IMR-90 (cell line): ENCODE measurements around the gene EIF6. TPM values are rescaled to one million over a fixed set of nuclear protein-coding genes. Genes with fewer than 3 reads are reported as not detected.
A peak's percentile ranks its signal among the peaks of the same experiment; 100 is the strongest.

Experiments
- ATAC-seq: fragments of 200-7000 bp; cut with Tn5 transposase; 2 replicates; pipeline ENCODE4 v1.9.1; 2020; ENCODE audit warnings: low read depth, mild to moderate bottlenecking, moderate library complexity
- BruUV-seq: library from RNA; stranded (reverse); fragments of 400-500 nt; replicated peaks from 2 replicates; lab custom pipeline; 2021; lab: Mats Ljungman, UMichigan
- CTCF ChIA-PET: fragments of 300-600 bp; formaldehyde crosslinking; extraction: SDS; loops from one replicate; lab custom pipeline; 2021; ENCODE audit warnings: antibody characterized with exemption; lab: Yijun Ruan, JAX
- POLR2A ChIA-PET: fragments of 300-600 bp; sonication (Branson Sonifier 250); formaldehyde crosslinking; loops from one replicate; lab custom pipeline; 2022; ENCODE audit warnings: antibody characterized with exemption; ENCODE audit not compliant: unreplicated experiment; lab: Charles Lee
- DNase-seq: peaks from one replicate; pipeline ENCODE4 v3.0.0; 2013
- H2AFZ ChIP-seq: replicated peaks from 2 replicates; pipeline ENCODE3; 2013; ENCODE audit warnings: low read length, mild to moderate bottlenecking; ENCODE audit not compliant: poor library complexity
- H2AK5ac ChIP-seq: 2 replicates; pipeline ENCODE4 v1.6.1; 2013; ENCODE audit warnings: low read depth, low read length, inconsistent platforms
- H2AK9ac ChIP-seq: replicated peaks from 2 replicates; pipeline ENCODE3; 2013; ENCODE audit warnings: mild to moderate bottlenecking, low read depth, low read length, moderate library complexity; ENCODE audit not compliant: poor library complexity
- H2BK120ac ChIP-seq: 2 replicates; pipeline ENCODE4 v1.6.1; 2013; ENCODE audit warnings: low read depth, low read length, inconsistent platforms
- H2BK15ac ChIP-seq: 3 replicates; pipeline ENCODE4 v1.6.1; 2013; ENCODE audit warnings: low read depth, low read length, inconsistent platforms
- H2BK20ac ChIP-seq: 2 replicates; pipeline ENCODE4 v1.6.1; 2013; ENCODE audit warnings: low read depth, mild to moderate bottlenecking, inconsistent platforms, low read length, moderate library complexity
- H2BK5ac ChIP-seq: 2 replicates; pipeline ENCODE4 v1.6.1; 2013; ENCODE audit warnings: mild to moderate bottlenecking, low read depth, low read length, inconsistent platforms; ENCODE audit not compliant: poor library complexity, severe bottlenecking
- H3K14ac ChIP-seq: replicated peaks from 2 replicates; pipeline ENCODE4 v1.6.1; 2013; ENCODE audit warnings: low read depth, low read length, inconsistent platforms
- H3K18ac ChIP-seq: 2 replicates; pipeline ENCODE4 v1.6.1; 2013; ENCODE audit warnings: low read depth, low read length, control low read depth
- H3K23ac ChIP-seq: 2 replicates; pipeline ENCODE4 v1.6.1; 2013; ENCODE audit warnings: low read depth, low read length, inconsistent platforms
- H3K27ac ChIP-seq: 2 replicates; pipeline ENCODE4 v1.5.1; 2013; ENCODE audit warnings: mild to moderate bottlenecking, control low read depth, low read length; ENCODE audit not compliant: insufficient read depth
- H3K27me3 ChIP-seq: 2 replicates; pipeline ENCODE4 v1.6.1; 2013; ENCODE audit warnings: low read length; ENCODE audit not compliant: control insufficient read depth, insufficient read depth
- H3K36me3 ChIP-seq: 2 replicates; pipeline ENCODE4 v1.6.1; 2013; ENCODE audit warnings: low read length, mixed read lengths; ENCODE audit not compliant: control insufficient read depth, insufficient read depth
- H3K4ac ChIP-seq: 2 replicates; pipeline ENCODE4 v1.6.1; 2013; ENCODE audit warnings: low read depth, low read length, inconsistent platforms
- H3K4me1 ChIP-seq: 2 replicates; pipeline ENCODE4 v1.6.1; 2013; ENCODE audit warnings: low read length, mixed read lengths; ENCODE audit not compliant: control insufficient read depth, insufficient read depth
- H3K4me2 ChIP-seq: 2 replicates; pipeline ENCODE4 v1.6.1; 2013; ENCODE audit warnings: low read depth, mild to moderate bottlenecking, control low read depth, low read length, moderate library complexity
- H3K4me3 ChIP-seq: 2 replicates; pipeline ENCODE4 v1.5.1; 2013; ENCODE audit warnings: low read depth, mild to moderate bottlenecking, control low read depth, low read length, moderate library complexity; ENCODE audit not compliant: insufficient read depth
- H3K56ac ChIP-seq: 2 replicates; pipeline ENCODE4 v1.6.1; 2013; ENCODE audit warnings: low read length, inconsistent platforms; ENCODE audit not compliant: insufficient read depth; ENCODE audit errors: extremely low read depth
- H3K79me1 ChIP-seq, 2 experiments: 2 replicates each; pipeline ENCODE4 v1.6.1; 2013; ENCODE audit warnings: low read length in 2 of 2, inconsistent platforms in 1 of 2, low read depth in 1 of 2
- H3K9ac ChIP-seq: 2 replicates; pipeline ENCODE4 v1.6.1; 2013; ENCODE audit warnings: low read depth, low read length, control low read depth
- H3K9me1 ChIP-seq: 2 replicates; pipeline ENCODE4 v1.6.1; 2013; ENCODE audit warnings: low read length, inconsistent platforms; ENCODE audit not compliant: insufficient read depth
- H3K9me3 ChIP-seq: 2 replicates; pipeline ENCODE4 v1.6.1; 2013; ENCODE audit warnings: low read length; ENCODE audit not compliant: control insufficient read depth, insufficient read depth
- H4K20me1 ChIP-seq: 2 replicates; pipeline ENCODE4 v1.6.1; 2013; ENCODE audit warnings: low read length, inconsistent platforms; ENCODE audit not compliant: insufficient read depth
- H4K5ac ChIP-seq: 2 replicates; pipeline ENCODE4 v1.6.1; 2013; ENCODE audit warnings: mild to moderate bottlenecking, low read depth, low read length, control low read depth
- H4K8ac ChIP-seq, 2 experiments: 2 replicates each; pipeline ENCODE4 v1.6.1; 2013; ENCODE audit warnings: low read depth in 2 of 2, low read length in 2 of 2, control low read depth in 1 of 2, inconsistent platforms in 1 of 2
- H4K91ac ChIP-seq: 2 replicates; pipeline ENCODE4 v1.6.1; 2013; ENCODE audit warnings: low read depth, low read length, inconsistent platforms; ENCODE audit not compliant: insufficient read depth
- BHLHE40 ChIP-seq: fragments of 150-350 bp; IDR thresholded peaks from 2 replicates; pipeline ENCODE4 v1.6.1; 2016; ENCODE audit warnings: mild to moderate bottlenecking, low read depth, low read length
- CEBPB ChIP-seq: IDR thresholded peaks from 2 replicates; pipeline ENCODE4 v1.6.1; 2012; ENCODE audit warnings: low read depth, low read length, improper control_type of control experiment
- CHD1 ChIP-seq: IDR thresholded peaks from 2 replicates; pipeline ENCODE4 v1.6.1; 2012; ENCODE audit warnings: low read depth, low read length, improper control_type of control experiment
- CTCF ChIP-seq: conservative IDR thresholded peaks from 2 replicates; pipeline ENCODE4 v1.5.1; 2012; ENCODE audit warnings: mild to moderate bottlenecking, low read depth, low read length, improper control_type of control experiment
- ELK1 ChIP-seq: fragments of 150-350 bp; IDR thresholded peaks from 2 replicates; pipeline ENCODE4 v1.6.1; 2016; ENCODE audit warnings: low read depth, mild to moderate bottlenecking, low read length, moderate library complexity, borderline replicate concordance
- FOS ChIP-seq: fragments of 150-350 bp; IDR thresholded peaks from 2 replicates; pipeline ENCODE4 v1.6.1; 2016; ENCODE audit warnings: low read depth, low read length
- MAFK ChIP-seq: IDR thresholded peaks from 2 replicates; pipeline ENCODE4 v1.6.1; 2012; ENCODE audit warnings: low read depth, low read length, improper control_type of control experiment
- MAZ ChIP-seq: IDR thresholded peaks from 2 replicates; pipeline ENCODE4 v1.6.1; 2012; ENCODE audit warnings: low read depth, mild to moderate bottlenecking, low read length, improper control_type of control experiment, moderate library complexity, borderline replicate concordance
- MXI1 ChIP-seq: IDR thresholded peaks from 2 replicates; pipeline ENCODE4 v1.6.1; 2012; ENCODE audit warnings: low read depth, mild to moderate bottlenecking, low read length, moderate library complexity, borderline replicate concordance
- NFE2L2 ChIP-seq: fragments of 150-350 bp; IDR thresholded peaks from 2 replicates; pipeline ENCODE4 v1.6.1; 2016; ENCODE audit warnings: low read depth, mild to moderate bottlenecking, low read length
- POLR2A ChIP-seq: IDR thresholded peaks from 2 replicates; pipeline ENCODE4 v1.6.1; 2012; ENCODE audit warnings: mild to moderate bottlenecking, low read depth, low read length
- RAD21 ChIP-seq: IDR thresholded peaks from 2 replicates; pipeline ENCODE4 v1.6.1; 2012; ENCODE audit warnings: low read length, improper control_type of control experiment
- RCOR1 ChIP-seq: IDR thresholded peaks from 2 replicates; pipeline ENCODE4 v1.6.1; 2012; ENCODE audit warnings: mild to moderate bottlenecking, low read length, improper control_type of control experiment; ENCODE audit not compliant: insufficient replicate concordance
- RFX5 ChIP-seq: IDR thresholded peaks from 2 replicates; pipeline ENCODE4 v1.8.0; 2012; ENCODE audit warnings: low read depth, mild to moderate bottlenecking, low read length, moderate library complexity
- SMC3 ChIP-seq: fragments of 150-350 bp; IDR thresholded peaks from 2 replicates; pipeline ENCODE4 v1.6.1; 2016; ENCODE audit warnings: low read depth, mild to moderate bottlenecking, antibody characterized with exemption, low read length, moderate library complexity
- WGBS, 2 experiments: methylation state at CpG; one replicate each; pipeline versions ENCODE4 v1.1.5 to v1.1.7; 2013; ENCODE audit warnings: missing lambda C conversion rate in 2 of 2; ENCODE audit not compliant: insufficient read length in 1 of 2; ENCODE audit errors: extremely low coverage in 2 of 2; 5-methylcytosine and 5-hydroxymethylcytosine counted together
- dilution Hi-C: fragments of 300-500 bp; cut with HindIII; formaldehyde crosslinking; loops from one replicate; pipeline ENCODE4 v1.14.3; 2018; ENCODE audit warnings: low sequenced_read_pairs; ENCODE audit not compliant: unreplicated experiment
- in situ Hi-C: fragments of 300-500 bp; cut with MboI; formaldehyde crosslinking; loops from 3 replicates; pipeline ENCODE4 v1.14.3; 2019; ENCODE audit warnings: low sequenced_read_pairs, inconsistent platforms, mixed read lengths
- intact Hi-C: fragments of 100-400 bp; cut with micrococcal nuclease; formaldehyde crosslinking; loops from 2 replicates; pipeline ENCODE4 v1.10.0; 2022
- polyA plus RNA-seq, 3 experiments: library from polyadenylated mRNA; depleted of rRNA; stranded (reverse); fragments of >200 nt; gene quantifications; 2 replicates each; pipeline ENCODE4 v1.2.3, GENCODE V29; 2012; ENCODE audit warnings: low replicate concordance in 1 of 3
- total RNA-seq: library from RNA; depleted of rRNA; stranded (reverse); fragments of >200 nt; gene quantifications from 2 replicates; pipeline ENCODE4 v1.2.3, GENCODE V29; 2012

The EIF6 gene
- total and polyA plus RNA-seq, 2 of the 4 experiments (the other 2 are of a cell fraction) = 215 to 227 TPM

- no peaks in the 10 kb centered on the region; the same call in 1 of the 2 replicates for H3K9me1 ChIP-seq
- H2BK120ac ChIP-seq = no peak overlapping the region
- H3K4me2 ChIP-seq = no peak overlapping the region
- H3K18ac ChIP-seq = no peak overlapping the region
- H3K27ac ChIP-seq = no peak overlapping the region
- peaks cover 2% of the 10 kb centered on the region for H3K27me3 ChIP-seq
- no peaks in the 10 kb centered on the region for H3K36me3 ChIP-seq
- no peak overlapping the region for H3K4ac ChIP-seq
- peak overlapping the region; percentile 64 for H2AFZ ChIP-seq
- H2BK5ac ChIP-seq = no peak overlapping the region
- ATAC-seq (no peak), DNase-seq (no peak)
- ChIA-PET POLR2A (no interaction called here), CTCF (interaction anchor here (0.6 kb wide), 1 partner anchor 428 kb away, joined by 4 read pairs; no protein-coding TSS in a partner anchor)
- H4K8ac ChIP-seq = no peak overlapping the region
- no peaks in the 10 kb centered on the region for H3K9me3 ChIP-seq
- H2BK20ac ChIP-seq = peak overlapping the region; percentile 5; the same call in 1 of the 2 replicates
- WGBS, 2 experiments = 63% methylated on average over 2 of the region's 23 CpGs; no CpG with 5 or more reads in 1 of the 2 experiments
- 0 out of 2 replicates have a peak overlapping the region, but pooled peaks have one; percentile 6 for H4K91ac ChIP-seq
- no peak overlapping the region for H3K23ac ChIP-seq
- H3K56ac ChIP-seq = no peak overlapping the region
- intact Hi-C loops (no loop called here), dilution Hi-C loops (no loop called here), in situ Hi-C loops (no loop called here)
- BruUV-seq = no TSS peak
- no peaks in the 10 kb centered on the region for H3K79me1 ChIP-seq
- H4K5ac ChIP-seq = no peak overlapping the region
- H3K4me3 ChIP-seq = no peak overlapping the region
- 0 out of 2 replicates have a peak overlapping the region, but pooled peaks have one; percentile 4 for H3K14ac ChIP-seq
- H3K4me1 ChIP-seq = peaks cover 1% of the 10 kb centered on the region; the same call in 1 of the 2 replicates
- no peaks in the 10 kb centered on the region for H4K20me1 ChIP-seq
- H2AK9ac ChIP-seq = no peak overlapping the region
- no peak overlapping the region for H2AK5ac ChIP-seq
- no peak overlapping the region for H3K9ac ChIP-seq
- H2BK15ac ChIP-seq = peak overlapping the region; percentile 26; the same call in 1 of the 3 replicates
- no peak for TF ChIP-seq FOS
- TF ChIP-seq NFE2L2 = no peak
- TF ChIP-seq RFX5 = no peak
- TF ChIP-seq MXI1 = no peak
- no peak for TF ChIP-seq CHD1
- no peak for TF ChIP-seq BHLHE40
- TF ChIP-seq ELK1 = no peak
- no peak for TF ChIP-seq RCOR1
- no peak for TF ChIP-seq RAD21
- TF ChIP-seq MAZ = no peak
- TF ChIP-seq SMC3 = no peak
- TF ChIP-seq CTCF = no peak
- TF ChIP-seq MAFK = no peak
- no peak for TF ChIP-seq CEBPB
- no peak for TF ChIP-seq POLR2A
Observed at GRCh38 chr20:35292504-35293285, 8.1 kb upstream of the EIF6 start.
